ENCODE data around the gene SGCA. TPM values are rescaled to one million over a fixed set of nuclear protein-coding genes. Genes with fewer than 3 reads are reported as not detected.

The SGCA gene
- total and polyA plus RNA-seq, 9 of the 15 experiments (the other 6 are each of a cell fraction or from before 2014, with no cell fraction given), result not detected

- TF ChIP-seq RCOR1 (IDR thresholded peaks at IDR 0.05; ENCODE audit: borderline replicate concordance in 1 of 2, low read depth in 2 of 2, low read length in 2 of 2) (peak; percentile 56 to 85; a peak in 3 of 4 replicates), ZNF274 (IDR thresholded peaks at IDR 0.05; ENCODE audit: borderline replicate concordance, low read depth, low read length) (no peak), HSF4 (CRISPR knock-in tag; IDR thresholded peaks at IDR 0.05; ENCODE audit: borderline replicate concordance) (no peak), FOXP4 (CRISPR knock-in tag; IDR thresholded peaks at IDR 0.05; ENCODE audit: borderline replicate concordance) (no peak), PHF20 (IDR thresholded peaks at IDR 0.05; ENCODE audit: partially characterized antibody) (peak; percentile 75), ZNF140 (CRISPR knock-in tag; IDR thresholded peaks at IDR 0.05) (no peak), KDM1A (IDR thresholded peaks at IDR 0.05) (peak; percentile 65 to 86), ZBTB9 (CRISPR knock-in tag; IDR thresholded peaks at IDR 0.05) (no peak), ZNF431 (CRISPR knock-in tag; IDR thresholded peaks at IDR 0.05) (no peak), IRF2 (CRISPR knock-in tag; IDR thresholded peaks at IDR 0.05) (no peak), TRIM28 (IDR thresholded peaks at IDR 0.05) (0 out of 2 replicates have a peak, but pooled peaks have one; percentile 17), NCOA1 (IDR thresholded peaks at IDR 0.05; ENCODE audit: low read depth) (peak; percentile 39; the same call in 1 of the 2 replicates), SMARCB1 (IDR thresholded peaks at IDR 0.05; ENCODE audit: insufficient read length, low read depth) (no peak), CBX2 (IDR thresholded peaks at IDR 0.05; ENCODE audit: insufficient read depth, low read length, poor library complexity, severe bottlenecking) (no peak)
- TF ChIP-seq, protein P1, sequence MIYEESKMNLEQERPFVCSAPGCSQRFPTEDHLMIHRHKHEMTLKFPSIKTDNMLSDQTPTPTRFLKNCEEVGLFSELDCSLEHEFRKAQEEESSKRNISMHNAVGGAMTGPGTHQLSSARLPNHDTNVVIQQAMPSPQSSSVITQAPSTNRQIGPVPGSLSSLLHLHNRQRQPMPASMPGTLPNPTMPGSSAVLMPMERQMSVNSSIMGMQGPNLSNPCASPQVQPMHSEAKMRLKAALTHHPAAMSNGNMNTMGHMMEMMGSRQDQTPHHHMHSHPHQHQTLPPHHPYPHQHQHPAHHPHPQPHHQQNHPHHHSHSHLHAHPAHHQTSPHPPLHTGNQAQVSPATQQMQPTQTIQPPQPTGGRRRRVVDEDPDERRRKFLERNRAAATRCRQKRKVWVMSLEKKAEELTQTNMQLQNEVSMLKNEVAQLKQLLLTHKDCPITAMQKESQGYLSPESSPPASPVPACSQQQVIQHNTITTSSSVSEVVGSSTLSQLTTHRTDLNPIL (CRISPR knock-in tag; IDR thresholded peaks at IDR 0.05), result no peak
Measured at GRCh38 chr17:50151937-50152547, 13.8 kb upstream of the SGCA start (continued).
